NCI-H446 (cell line): Measurements from ENCODE around the gene TTLL9.

Experiments
- DNase-seq, 2 experiments: peaks; one replicate each; lab custom pipeline; 2025; lab: John Stamatoyannopoulos, UW

The TTLL9 gene

DNA sequence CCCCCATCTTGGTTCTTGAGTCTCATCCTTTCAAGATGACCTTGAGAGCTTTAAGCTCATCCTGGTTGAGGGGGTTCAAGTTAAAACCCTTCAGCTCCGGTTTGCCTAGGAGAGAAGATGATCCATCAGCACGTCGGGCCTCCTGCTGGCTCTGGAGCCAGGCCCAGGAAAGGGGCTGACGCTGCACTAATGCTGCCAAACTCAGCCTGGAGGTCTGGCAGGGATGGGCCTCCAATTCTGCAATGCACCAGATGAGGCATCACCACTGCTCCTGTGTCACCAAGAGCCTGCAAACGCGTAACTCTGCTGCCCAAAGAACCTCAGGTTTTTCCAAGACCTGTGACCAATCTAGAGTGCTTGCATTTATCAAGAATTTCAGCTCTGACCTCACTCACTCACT is 75.4 kb downstream of the TTLL9 start:
- DNase-seq: peak; percentile 89 to 94

DNA sequence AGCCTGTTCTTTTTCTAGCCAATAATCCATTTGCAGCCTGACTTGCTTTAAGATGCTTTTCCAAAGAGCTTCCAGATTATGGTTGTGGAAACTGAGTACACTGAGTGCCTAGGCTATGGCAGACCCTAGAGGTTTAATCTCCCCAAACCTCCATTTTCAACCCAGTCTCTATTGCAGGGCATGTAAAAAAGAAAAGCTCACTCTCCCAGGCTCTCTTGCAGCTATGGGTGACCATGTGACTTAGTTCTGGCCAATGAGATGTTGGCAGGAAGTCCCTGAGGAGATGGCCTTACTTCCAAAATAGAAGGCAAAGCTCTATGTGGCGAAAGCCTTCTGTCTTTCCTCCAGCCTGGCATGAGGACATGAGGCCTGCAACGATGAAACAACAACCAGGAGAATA is 77.6 kb downstream of the TTLL9 start:
- DNase-seq: no peak

DNA sequence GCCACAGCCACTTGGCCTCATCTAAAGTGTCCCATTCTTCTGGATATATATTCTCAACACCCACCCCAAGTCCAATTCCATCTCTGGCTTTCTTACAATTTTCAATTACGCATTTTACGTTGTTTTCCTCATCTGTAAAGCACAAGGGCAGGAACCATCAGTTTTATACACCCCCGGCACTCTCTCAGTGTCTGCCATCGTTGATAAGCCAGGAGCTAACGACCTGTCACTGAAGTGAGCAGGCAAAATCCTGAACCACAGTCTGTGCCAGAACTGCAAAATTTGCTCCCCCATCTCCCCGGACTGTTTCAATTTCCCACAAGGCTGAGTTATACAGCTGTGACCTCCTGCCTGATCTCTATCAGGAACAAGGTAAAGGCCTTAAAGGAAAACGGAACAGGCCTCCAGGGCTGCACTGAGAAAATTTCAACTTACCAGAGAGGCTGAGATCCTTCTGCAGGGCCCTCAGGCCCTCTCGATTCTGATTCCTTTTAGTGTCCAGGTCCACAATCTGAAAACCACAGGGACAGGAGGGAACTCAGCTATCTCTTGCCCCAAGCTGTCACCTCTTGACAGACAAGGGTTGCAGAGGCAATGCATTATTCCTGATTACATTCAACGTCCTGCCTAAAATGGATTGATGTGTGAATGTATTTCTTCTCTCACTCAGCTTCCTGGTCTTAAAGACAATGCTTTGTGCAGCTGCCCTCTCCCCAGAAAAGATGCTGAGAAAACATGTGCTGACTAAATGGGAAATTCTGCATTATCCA is 79.6 kb downstream of the TTLL9 start:
- no peak for DNase-seq

DNA sequence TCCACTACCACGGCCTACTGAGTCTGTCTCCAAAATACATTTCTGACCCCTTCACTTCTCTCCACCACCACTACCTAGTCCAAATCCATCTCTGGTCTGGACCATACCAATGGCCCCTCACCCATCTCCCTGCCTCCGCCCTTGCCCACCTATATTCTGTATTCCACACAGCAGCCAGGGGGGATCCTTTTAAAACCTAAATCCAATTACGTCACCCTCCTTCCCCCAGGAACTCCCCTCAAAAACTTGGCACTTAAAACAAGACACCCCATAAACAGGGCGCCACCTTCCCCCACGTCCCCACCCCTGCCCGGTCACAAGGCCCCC is 80.7 kb downstream of the TTLL9 start:
- DNase-seq: no peak

DNA sequence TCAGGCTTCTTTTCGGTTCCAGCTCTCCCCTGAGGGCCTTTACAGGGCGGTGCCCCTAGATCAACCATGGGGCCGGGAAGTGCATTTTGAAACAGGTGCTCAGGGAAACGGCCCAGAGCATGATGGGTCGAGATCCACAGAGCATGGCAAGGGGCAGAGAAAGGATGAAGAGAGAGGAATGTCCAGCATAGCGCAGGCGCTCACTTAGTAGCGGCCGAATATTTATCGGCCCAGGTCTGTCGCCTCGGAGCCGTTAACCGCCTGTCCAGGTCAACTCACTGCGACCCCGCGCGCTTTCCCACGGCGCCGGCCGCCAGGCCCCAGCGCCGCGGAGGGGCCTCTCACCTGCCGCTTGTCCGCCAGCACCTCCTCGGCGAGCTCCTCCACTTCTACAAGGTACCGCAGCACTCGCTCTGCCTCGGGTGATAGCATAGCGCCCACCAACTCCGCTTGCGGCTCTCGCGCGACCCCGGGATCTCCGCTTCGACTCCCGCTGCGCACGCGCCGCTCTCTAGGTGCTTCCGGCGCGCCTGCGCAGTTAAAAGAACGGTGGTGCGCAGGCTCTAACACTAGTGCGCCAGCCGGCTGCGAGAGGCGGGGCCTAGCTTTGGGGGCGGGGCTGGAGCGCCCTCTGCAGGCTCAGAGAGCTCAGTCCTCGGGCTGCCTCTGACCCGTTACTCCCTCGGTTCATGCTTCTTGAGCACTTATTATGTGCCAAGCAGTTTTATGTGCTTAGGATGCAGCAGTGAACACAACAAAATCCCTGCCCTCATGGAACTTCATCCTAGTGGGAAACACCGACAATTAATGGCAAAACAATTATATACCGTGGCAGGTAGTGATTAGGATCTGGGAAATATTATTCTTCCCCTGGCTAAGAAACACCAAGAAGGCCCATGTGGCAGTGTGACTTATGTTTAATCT is 81.4 kb downstream of the TTLL9 start, which contains the start of gene PDRG1:
Gene PDRG1 (minus strand): TSS at position 517 of the 924 bp plus-strand sequence. CDS start 85 bp downstream, at position 432.
- DNase-seq: peak; percentile 89 to 99

DNA sequence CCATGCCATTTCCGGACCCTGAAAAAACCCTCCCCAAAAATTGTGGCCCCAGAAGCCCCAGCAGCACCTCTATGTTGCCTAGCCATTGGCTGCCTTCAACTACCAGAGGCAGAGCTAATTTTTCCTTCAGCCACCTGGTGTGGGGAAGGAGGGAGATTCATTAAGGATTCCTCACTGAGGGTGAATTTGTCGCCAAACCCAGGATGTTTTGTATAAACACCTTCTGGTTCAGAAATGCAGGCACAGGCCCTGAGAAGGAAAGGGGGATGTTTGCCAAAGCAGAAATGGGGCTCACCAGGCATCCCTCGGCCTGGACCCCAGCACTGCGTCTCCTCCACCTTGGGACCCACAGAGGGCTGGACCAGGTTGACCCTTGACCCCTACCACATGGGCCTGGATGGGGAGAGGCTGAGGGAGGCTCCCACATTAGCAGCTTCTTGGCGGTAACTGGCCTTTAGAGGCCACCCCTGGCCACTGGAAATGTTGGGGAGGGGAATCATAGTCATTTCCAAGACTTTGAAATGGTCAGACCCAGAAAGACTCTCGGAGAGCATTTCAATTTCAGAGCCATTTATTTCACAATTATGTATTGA is 83.2 kb downstream of the TTLL9 start:
- DNase-seq: no peak

DNA sequence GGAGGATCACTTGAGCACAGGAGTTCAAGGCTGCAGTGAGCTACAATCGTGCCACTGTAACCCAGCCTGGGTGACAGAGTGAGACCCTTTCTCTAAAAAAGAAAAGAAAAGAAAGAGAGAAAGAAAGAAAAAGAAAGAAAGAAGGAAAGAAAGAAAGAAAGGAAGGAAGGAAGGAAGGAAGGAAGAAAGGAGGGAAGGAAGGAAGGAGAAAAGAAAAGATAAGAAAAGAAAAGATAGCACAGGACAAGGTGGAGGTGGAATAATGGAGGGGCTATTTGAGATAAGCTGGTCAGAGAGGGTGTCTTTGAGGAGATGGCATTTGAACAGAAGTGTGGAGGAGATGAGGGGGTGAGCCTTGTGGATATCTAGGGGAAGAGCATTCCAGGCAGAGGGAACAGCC is 84.1 kb downstream of the TTLL9 start:
- DNase-seq: no peak

DNA sequence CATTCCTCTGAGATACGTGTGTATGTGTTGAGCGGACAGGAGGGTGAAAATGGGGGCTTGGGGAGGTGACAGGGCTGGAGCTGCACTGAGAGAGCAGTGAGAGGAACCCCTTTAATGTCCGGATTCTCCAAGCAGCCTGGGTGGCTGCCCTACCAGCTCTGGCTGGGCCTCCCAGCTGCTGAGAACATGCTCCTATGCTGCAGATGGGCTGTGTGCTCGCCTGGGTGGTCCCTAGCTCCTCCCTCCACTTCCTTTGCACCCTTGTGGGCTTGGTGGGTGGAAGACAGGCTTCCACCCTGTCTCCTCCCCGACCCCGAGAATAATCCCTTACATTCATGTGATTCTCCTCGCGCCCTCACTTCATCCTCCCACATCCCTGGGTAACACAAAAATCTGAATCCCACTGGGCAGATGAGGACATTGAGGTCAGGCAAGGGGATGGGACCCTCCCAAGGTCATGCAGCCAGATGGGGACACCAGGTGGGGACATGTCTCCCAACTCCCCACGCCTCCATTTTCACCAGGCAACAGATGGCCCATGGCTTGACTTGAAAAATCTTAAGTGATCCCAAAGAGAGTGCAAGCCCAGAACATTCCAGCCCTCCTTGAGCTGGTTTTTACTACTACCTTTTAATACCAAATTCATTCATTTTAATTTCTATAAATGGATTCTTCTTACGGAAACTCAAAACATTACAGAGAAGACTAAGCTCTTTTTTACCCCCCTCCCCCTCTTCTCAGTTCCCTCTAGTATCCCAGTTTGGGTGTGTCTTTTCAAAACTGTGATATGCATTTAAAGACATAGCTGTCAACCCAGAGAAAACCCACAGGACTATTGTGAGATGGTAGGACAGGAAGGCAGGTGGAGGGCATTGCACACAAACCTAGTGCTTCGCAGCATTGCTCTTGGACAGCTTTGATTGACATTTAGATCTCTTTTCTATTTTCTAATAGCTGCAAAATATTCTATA is 86.4 kb downstream of the TTLL9 start:
- no peak for DNase-seq

DNA sequence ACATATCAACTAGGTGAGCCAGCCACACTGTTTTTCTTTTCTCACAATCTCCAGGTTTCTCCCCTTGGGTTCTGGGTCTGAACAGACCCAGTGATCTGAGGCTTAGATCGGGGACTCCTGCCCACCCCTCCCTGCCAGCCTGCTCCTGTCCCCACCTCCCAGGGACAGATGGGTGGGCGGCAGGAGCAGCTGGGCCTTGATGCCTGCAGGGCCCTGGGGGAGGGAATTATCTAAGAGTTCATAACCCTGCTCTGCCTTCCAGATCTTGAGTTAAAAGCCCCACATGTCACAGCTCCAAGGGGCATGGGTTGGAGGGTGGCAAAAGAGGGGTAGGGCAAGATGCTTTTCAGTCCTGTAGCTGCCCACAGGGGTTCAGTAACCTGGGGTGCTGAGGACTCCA is 92.3 kb downstream of the TTLL9 start:
- DNase-seq: no peak

DNA sequence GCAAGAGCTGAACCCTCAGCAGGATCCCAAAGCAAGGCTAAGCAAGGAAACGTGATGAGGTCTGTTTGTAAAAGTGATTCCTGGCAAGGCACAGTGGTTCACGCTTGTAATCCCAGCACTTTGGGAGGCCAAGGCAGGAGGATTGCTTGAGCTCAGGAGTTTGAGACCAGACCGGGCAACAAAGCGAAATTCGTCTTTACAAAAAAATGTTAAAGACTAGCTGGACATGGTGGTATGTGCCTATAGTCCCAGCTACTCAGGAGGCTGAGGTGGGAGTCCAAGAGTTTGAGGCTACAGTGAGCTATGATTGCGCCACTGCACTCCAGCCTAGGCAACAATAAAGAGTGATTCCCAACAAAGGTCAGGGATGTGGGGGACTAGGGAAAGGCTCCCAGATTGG is 93.5 kb downstream of the TTLL9 start:
- DNase-seq: no peak

DNA sequence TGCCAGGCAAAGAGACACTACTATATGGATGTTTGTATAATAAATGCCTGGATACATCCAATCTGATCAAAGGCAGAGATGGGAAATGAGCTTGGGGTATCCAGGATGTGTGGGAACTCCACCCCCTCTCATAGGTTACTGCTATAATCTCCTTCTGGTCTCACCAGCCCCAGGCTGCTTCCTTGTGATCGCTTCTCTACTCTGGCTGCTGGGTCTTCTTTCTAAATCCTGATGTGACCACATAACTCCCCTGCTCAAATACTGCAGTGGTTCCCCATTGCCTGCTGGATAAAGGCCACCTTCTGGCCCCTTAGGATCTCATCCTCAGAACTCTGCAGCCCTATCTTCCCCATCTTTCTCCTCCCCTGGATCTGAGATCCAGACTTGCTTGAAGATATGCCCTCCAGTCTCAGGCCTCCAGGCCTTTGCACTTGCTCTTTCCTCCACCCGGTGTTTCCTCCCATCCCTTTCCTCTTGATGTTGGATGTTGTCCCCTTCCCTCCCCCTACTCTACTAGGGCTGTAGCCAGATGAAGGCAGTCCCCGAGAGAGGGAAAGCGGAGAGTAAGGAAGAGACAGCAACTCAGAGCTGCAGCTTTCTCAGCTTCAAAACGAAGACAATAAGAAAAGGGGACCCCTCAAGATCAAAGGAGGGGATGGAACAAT is 96.7 kb downstream of the TTLL9 start:
- DNase-seq: no peak

DNA sequence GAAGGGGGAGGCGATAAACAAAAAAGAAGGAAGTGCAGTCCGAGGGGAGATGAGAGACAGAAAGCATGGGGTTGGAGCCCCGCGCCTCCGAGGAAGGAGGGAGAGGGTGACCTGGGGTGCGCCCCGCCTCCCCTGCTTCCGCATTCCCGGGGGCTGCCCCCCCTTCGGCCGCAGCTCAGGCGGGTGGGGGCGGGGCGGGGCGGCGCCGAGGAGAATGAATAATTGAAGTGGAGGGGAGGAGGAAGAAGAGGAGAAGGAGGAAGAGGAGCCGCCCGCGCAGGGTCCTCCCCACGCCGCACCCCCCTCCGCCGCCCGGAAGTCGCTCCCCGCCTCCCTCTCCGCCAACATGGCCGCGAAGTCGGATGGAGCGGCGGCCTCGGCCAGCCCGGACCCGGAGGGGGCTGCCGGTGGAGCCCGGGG is 97.4 kb downstream of the TTLL9 start, which contains the start of gene XKR7:
Gene XKR7 (plus strand): TSS at position 322 of the 420 bp plus-strand sequence. CDS start 25 bp downstream, at position 347.
- DNase-seq: peak in 1 of 2 experiments; percentile 37

DNA sequence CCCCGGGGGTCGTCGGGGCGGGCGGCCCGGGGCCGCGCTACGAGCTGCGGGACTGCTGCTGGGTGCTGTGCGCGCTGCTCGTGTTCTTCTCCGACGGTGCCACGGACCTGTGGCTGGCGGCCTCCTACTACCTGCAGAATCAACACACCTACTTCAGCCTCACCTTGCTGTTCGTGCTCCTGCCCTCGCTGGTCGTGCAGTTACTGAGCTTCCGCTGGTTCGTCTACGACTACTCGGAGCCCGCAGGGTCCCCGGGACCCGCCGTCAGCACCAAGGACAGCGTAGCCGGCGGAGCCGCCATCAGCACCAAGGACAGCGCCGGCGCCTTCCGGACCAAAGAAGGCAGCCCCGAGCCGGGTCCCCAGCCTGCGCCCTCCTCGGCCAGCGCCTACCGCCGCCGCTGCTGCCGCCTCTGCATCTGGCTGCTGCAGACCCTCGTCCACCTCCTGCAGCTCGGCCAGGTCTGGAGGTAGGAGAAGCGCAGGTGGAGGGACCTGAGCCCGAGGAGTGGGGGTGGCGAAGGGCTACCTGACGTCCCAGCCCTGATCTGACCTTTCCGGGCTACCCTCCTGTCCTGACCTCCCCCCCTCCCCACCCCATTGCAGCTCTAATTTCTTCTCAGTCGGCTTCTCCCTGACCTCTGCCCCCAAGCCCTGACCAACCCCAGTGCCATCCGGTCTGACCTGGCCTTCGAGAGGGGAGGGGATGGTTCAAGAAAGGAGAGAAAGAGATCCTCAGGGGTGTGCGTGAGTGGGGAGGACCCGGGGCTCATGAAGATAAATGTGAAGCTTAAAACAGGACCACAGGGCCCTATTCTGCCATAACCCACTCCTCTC is 98.1 kb downstream of the TTLL9 start:
- peak in 1 of 2 experiments; percentile 18 for DNase-seq

DNA sequence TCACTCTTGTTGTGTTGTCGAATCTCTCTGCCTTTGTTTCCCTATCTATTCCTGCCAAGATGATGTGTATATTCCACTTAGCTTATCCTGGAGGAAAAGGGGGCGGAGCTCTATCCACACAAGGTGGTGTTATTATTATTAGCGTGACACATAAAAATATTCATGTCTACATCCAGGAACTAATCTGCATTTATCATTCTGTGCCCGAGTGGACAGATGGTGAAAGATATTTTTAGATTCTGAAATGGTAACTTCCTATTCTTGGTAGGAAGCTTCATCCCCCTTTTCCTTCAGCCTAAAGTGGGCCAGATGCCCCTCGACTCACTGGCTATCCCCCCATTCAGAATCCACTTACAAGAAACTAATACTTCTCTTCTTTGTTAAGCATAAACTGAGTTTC is 99.6 kb downstream of the TTLL9 start:
- no peak for DNase-seq

DNA sequence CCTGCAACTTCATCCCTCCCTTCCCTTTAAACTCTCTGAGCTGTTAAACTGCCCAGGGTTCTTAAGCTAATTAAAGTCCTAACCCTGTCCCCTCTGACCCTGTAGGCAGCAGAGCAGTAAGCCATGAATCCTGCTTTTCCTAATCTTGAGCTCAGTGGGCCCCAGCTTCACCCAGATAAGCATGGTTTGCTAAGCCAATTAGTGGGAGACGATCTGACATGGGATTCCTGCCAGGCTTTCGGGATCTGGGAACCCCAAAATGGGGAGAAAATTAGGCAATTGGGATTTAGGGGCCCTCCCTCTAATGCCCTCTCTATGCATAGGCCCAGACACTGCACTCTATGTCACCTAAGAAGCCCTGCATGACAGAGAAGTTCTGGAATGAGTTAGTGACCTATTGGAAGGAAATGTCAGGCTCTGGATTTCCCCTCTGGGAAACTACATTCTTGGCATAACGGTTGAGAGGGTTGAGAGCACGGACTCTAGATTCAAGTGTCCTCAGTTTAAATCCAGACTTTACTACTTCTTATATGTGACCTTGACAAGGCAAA is 102.1 kb downstream of the TTLL9 start:
- DNase-seq: no peak

DNA sequence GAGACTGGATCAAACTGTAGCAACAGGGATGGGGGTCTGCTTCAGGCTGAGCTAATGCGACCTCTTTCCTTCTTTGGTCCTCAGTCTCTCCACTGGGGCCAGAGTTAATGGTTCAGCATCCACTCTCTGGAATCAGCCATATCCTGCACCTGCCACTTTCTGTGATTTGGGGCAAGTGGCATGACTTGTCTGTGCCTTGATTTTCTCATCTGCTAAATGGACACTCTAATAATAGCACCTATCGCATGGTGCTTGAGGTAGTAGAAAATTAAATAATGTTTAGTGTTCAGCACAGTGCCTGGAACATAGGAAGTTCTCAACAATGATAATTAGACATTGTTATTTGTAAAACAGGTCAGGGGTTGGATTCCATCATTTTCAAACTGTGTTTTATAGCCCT is 103.9 kb downstream of the TTLL9 start:
- DNase-seq: no peak

DNA sequence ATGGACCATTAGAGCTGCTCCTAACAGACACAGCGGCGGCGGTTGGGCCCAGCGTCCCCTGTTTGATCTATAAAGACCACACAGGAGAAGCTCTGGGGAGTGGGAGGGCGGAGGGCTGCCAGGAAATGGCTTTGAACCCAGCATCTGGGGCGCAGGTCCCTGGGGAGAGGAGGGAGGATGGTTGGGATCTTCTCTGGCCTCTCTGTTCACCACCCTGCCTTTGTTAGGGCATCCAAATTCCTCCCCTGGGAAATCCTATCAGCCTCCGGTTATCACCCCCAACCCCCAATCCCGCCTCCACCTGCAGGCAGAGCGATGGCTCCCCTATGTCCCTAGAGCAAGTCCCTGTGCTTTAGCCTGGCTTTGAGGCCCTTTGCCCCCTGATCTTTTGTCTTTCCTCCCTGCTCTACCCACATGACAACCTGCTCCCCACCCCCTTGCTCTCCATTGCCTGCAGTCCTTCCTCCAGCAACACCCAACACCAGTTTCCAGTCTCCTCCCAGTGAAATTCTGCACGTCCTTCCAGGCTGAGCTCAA is 104.6 kb downstream of the TTLL9 start:
- no peak for DNase-seq

DNA sequence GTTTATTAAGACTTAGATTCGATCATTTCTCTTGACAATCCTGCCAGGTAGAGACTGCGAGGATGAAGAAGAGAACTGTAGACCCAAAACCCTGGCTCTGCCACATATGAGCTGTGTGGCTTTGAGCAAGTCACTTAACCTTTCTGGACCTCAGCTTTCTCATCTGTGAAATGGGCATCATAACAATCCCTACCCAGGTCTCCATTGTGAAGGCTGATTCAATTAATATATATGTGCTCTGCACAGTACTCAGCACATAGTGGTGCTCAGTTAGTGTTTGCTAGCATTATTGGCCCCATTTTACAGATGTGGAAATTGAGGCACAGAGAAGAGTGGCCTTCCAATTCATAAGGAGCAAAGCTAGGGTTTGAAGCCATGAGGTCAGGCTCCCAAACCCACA is 105.4 kb downstream of the TTLL9 start:
- DNase-seq: no peak

DNA sequence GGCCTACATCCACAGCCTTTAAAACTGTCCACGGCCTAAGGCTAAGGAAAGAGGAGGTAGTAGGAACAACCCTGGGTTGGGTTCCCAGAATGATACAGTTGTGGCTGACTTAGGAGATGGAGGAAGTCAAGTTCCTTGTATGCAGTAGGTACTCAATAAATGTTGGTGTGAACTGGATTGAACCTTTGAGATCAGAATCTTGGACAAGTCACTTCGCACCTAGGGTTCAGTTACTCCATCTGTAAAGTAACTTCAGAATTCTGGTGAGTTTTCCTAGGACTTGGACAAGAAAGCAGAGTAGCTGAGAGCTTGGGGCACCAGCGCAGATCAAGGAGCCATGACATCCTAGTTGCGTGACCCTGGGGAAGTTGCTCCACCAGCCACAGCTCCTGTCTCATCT is 106.6 kb downstream of the TTLL9 start:
- no peak for DNase-seq
